GM18519 (cell line): ENCODE results near the gene MYLK4.

Source experiments
- ATAC-seq: cut with Tn5 transposase; IDR thresholded peaks from one replicate; pipeline ENCODE4 v1.9.1; 2021; ENCODE audit warnings: mild to moderate bottlenecking, moderate library complexity; ENCODE audit not compliant: unreplicated experiment, low FRiP score

The MYLK4 gene

DNA sequence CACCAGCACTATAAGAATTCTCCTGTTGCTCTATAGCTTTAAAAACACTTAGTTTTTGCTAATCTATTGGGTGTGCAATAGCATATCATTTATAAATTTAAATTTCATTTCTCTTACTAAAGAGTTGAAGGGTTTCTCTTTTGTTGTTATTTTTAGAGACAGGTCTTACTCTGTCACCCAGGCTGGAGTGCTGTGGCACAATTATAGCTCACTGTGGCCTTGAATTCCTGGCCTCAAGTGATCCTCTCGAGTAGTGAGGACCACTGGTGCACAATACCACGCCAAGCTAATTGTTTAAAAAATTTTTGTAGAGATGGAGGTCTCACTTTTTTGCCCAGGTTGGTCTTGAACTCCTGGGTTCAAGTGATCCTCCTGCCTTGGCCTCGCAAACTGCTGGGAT is 8.3 kb upstream of the MYLK4 start:
- ATAC-seq, result no peak

DNA sequence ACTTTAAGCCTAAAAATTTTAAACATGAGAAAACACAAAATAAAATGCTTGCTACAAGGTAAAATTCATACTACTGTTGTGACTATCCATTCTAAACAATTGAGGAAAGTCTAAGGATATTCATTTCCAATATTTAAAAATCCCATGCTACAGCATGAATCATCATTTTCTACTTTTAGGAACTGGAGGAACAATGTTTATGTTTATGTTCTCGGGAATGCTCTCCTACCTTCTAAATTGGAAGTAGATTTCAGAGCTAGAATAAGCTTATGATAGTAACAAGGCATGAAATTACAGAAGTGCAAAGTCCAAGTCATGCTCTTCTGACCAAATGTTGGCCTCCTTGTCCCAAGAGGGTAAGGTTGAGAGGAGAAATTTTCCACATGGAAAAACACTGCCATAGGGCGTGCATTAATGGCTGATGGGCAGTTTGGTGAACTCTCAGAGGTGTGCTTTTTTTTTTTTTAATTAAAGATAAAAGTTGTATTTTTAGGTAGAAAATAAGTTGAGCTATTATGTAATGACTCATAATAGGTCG is 6.0 kb upstream of the MYLK4 start:
- no peak for ATAC-seq

DNA sequence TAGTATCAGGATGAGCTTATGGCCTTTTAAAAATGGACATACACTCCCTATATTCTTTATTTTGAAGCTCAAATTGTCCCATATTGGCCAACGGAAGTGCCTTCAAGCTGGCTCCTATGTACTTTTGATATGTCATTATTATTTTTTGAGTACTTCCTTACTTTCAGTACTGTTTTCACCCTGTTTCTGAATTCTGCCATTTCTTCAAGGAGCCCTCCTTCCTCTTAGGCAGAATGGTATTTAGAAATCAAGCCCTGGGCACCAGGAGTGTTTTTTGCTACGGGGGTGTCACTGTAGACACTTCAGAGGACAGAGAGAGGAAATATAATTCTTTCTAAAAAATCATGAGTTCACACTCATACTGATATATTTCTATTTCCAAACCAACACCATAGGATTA is 5.5 kb upstream of the MYLK4 start:
- no peak for ATAC-seq

DNA sequence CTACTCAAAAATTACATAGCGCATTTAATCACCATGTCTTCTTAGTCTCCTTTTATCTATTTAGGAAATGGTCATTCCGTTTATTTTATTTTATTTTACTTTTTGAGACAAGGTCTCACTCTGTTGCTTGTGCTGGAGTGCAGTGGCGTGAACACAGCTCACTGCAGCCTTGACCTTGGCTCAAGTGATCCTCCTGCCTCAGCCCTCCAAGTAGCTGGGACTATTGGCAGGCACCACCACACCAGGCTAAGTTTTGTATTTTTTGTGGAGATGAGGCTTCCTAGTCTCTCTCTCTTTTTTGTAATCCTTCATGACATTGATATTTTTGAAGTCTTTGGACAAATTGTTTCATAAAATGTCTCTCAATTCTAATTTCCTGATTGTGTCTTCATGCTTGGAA is 4.7 kb upstream of the MYLK4 start:
- ATAC-seq, result no peak

DNA sequence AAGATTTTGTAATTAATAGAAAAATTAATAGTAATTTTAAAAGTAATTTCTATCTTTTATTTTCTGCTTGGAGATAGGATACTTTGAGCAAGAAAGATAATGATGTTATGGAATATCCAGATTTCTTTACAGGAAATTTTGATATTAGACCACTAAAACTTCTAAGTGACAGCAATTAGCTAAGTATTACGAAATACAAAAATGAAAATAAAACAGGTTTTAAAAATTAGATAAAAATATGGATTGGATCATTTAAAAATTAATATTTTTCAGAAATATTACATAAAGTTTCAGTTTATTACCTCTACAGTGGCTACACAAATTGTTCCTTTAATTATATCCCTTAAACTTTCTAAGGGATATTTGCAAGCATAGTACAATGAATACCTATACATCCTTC is 4.2 kb upstream of the MYLK4 start:
- ATAC-seq, result no peak

DNA sequence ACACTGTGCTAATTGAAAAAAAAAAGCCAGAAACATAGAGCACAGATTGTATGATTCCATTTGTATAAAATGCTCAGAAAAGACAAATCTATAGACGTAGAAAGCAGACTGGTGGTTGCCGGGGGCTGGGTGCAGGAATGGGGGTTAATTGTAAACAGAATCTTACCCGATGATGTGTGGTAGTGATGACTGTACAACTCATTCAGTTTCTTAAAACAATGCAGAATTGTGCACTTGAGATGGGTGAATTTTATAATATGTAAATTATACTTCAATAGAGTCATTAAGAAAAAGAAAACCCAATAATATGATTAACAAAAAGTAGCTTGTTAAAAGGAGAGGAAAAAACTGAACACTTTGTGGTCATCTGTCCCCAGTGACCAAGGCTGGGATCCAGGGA is 3.7 kb upstream of the MYLK4 start:
- no peak for ATAC-seq

DNA sequence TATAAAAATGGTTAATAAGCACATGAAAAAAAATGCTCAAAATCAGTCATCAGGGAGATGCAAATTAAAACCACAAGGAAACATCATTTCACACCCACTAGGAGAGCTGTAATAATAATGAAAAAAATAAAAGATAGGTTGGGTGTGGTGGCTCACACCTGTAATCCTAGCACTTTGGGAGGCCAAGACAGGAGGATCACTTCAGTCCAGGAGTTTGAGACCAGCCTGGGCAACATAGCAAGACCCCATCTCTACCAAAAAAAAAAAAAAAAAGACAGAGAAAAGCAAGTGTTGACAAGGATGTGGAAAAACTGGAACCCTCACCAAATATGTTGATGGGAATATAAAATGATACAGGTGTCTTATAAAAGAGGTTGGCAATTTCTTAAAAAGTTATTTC is 3.0 kb upstream of the MYLK4 start:
- no peak for ATAC-seq

DNA sequence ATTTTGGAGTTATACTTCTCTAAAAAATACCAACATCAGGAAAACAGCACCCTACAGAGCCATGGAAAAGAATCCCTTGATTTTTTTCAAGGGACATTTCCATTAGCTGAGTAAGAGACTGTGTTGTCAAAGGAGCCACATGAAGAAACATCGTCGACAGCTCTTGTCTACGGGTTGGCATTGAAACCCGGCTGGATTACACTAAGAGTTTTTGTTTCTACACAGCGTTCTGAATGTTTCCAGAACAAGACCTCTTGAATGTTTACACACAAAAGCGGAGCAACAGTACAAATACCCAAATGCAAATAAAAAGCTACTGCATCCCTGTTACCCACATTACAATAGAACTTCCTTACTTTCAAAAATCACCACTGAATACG is 2.4 kb upstream of the MYLK4 start:
- ATAC-seq, result no peak

DNA sequence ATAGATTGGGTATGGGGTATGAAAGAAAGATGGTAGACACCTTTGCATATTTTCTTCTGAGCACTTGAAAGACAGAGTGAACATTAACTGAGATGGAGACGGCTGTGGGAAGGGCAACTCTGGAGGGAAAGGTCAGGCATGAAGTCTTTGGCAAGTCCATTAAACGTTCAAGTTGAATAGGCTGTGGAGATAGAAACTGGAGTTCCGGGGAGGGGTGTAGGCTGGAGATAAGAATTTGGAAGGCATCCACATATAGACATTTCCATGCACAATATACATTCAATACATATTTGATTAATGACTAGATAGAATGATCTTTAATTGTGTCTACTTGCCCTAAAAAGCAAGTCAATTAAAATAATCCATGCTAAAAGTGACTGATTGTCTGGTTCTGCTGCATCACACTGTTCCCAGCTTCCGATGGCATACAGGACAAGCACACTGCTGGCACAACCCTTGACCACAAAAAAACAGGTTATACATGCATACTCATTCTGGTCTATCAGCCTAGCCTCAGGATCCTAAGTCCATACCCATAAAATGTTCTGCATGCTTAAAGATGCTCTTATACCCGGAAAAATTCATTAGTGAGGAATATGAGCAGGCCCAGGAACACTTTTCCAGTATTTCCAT is 1.9 kb upstream of the MYLK4 start:
- ATAC-seq, result no peak

DNA sequence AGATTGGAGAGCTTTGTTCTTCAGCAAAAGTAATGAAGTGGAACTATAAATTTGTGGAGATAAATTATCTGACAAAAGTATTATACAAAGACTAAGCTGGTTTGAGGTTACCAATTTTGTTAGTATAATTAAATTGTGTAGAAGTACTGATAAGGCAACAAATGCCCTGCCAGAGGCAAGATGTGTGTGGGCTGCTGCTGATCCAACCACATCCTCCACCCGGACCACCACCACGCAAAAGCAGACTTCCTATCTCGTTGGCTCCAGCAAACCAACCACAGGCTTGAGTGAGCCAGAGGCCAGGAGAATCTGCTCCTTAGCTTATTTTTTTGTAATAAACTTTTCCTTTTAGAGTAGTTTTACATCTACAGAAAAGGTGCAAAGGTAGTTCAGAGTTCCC is 1.1 kb upstream of the MYLK4 start:
- no peak for ATAC-seq

DNA sequence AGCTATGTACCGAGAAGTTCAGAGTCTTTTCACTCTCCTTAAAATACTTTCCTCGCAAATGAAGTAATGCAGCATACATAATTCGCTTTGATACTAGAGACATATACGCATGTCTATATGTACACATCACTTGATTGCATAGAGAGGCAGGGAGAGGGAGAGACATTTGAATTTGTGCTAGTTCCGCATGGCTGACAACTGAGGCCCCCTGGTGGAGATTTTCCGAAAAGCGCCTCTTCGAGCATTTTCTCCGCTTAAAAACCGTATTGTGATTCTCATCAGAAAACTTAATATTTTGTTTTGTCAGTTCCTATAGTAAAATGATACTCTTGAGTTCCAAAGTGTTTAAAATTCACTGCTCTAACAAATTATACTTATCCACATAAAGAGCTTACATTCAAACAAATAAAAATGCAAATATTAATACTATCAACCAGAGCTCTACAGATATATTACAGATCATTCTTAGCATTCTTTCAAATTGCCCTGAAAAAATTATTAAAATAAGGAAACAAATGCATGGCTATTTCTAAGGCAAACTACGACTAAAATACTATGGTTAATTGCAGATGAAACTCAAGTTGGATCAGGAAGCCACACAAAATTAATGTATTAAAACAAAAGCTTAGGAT is 637 bp downstream of the MYLK4 start:
- no peak for ATAC-seq

DNA sequence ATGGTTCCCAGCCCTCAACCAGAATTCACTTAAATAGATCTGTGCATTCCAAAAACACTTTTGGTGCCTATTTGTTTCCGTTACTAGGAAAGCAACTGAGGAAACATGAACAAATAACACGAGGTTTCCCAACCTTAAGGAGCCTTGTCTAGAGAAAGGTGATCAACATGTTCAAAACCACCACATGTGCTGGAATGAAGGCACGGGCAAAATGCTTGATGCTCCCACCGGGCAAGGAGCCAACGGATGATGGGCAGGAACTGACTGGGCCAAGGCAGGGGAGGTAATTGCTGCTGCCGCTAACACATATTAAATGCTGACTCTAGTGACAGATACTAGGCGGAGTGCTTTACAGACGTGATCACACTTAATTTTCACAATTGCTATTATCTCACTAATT is 2.5 kb downstream of the MYLK4 start:
- ATAC-seq, result no peak

DNA sequence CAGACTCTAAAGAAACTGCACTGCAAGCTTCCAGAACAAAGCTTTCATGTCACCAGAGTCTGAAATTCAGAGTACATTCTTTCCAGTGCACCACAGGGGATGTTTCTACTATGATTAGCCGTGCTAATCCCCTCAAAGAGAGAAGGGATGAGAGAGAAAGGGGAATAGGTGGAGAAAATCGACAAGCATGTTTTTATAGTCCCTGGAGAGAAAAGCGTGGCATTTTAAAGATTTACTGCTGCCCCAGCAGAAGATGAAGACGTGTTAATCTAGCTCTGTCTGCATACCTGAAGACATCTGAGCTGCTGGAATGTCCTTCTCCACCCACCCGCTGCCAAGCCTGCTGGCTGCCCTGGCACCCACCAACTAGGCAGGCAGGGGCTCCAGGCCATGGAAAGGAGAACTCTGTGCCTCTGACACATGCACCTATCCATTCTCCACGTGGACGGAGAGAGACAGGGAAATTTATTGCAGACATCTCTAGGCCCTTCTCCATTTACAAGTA is 4.1 kb downstream of the MYLK4 start:
- ATAC-seq, result no peak

DNA sequence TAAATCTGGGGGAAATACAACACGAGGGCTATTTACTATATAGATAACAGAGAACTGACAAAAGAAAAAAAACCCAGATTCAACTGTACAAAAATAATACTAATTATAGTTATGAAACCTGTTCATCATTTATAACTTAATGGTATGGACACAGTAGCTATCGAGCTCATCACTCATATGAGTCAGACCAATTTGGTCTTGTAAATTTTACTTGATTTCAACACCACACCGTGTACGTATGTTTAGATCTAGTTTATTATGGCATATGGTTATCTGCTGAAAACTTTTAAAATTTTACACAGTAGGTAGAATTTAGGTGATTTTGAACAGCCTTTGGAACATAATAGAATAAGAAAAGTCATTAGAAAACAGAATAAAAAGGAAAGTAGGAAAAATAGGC is 5.5 kb downstream of the MYLK4 start:
- no peak for ATAC-seq

DNA sequence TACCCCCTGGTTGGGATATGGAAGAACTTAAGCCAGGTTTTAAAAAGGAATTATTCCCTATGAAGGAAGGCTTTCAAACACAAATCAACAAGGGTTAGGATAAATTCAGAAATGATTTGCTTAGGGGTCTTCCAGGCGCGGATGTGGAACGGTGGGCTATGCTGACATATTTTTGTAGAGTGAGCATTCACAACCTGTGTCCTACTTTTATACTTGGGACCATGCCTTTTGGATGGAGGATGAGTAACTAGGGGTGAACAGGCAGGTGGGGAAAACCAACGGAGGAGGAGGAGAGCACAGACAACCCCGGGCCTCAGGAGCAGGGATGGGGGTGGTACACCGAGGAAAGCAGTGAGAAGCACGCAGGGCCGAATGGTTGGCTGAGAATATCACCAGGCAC is 5.9 kb downstream of the MYLK4 start:
- no peak for ATAC-seq

DNA sequence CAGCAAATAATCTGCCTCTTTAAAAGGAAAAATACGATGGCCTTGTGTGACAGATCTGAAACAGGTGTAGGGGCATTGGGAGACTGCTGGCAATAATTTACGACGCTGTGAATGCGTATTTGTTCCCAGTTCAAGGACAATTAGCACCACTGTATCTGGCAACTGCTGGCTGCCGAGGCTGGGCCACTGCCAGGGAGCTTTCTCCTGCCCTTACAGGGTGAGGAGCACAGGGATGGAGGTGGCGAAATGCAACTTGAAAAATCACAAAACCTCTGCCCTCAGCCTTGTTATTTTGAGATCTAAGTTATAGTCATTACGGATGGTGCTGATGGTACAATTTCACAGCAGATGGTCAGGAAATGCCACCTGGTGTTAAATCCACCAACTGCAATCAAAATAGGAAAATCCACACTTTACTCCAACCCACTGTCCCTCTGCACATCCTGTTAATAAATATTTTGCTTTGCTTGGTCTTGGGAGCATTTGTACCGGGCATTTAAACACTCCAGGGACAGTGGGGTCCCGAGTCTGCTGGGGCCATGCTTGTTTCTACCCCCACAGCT is 6.4 kb downstream of the MYLK4 start:
- no peak for ATAC-seq

DNA sequence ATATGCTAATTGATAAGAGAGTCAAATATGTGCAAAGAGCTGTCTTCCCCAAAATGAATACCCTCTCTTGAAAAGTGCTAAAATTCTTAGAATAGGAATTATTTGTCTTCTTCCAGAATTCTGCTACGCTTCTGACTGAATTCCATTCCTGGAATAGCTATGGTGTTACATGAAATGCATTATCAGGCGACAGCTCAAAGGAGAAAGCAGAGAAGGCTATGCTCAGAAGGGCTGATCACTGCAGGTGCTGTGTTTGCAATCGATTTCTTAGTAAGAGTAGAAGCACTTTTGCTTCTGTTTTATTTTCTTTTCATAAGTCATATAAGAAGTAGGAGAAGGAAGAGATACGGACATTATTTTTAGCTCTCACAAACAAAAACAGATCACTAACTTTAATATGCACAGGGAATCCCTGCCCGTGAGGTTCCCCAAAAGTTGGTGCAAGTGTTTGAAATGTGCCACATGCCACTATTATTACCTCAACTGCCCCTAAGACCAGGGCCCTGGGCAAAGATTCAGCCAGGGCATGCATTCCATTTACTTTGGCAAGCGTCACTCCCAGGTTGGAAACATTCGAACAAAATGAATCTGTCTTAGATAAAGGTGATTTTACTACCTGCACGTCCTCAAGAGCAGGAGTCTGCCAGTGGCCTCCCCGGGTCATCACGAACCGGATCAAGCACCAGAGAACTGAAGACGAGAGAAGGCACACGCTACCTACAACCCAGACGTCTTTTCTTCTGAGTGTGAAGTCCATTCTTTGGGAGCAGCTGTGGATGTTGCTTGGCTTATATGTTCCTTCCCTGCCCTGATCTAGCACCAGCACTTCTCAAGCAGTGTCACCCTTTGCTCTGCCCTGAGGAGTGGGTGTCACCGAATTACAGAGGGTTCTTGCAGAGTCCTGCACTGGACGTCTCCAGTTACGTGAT is 7.2 kb downstream of the MYLK4 start:
- ATAC-seq, result no peak

DNA sequence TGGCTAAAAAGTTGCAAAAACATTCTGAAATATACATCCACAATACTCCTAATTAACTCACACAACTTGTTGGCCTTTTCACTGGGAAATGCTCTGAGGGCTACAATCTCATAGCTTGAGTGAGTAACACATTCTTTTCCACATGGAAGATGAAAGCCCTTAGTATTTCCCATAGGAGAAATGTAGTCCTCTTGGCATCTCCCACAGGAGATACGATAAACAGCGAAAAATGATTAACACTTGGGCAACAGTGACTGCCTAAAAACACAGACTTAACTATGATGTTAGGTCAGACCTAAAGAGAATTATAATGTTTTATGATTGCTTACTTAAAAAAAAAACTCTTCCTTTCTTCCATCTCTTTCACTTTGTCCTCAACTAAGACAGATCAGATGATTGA is 9.0 kb downstream of the MYLK4 start:
- ATAC-seq, result no peak

DNA sequence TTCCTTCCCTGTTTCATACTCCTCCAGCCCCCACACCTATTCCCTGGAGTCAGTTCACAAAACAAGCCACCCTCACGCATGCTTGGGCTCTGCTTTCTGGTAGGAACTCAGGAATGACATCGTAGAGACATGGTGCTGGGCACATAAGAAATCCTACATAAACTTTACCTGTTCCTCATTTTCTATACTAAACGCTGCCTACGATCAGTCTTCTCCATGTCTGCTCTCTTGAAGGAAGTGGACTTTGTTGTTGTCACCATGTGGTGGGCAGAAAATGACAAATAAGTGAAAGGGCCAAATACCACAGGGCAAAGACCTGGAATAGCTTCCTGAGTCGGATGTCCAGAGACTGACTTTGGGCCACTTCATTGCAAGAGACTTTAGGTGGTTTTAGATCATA is 10.1 kb downstream of the MYLK4 start:
- no peak for ATAC-seq

DNA sequence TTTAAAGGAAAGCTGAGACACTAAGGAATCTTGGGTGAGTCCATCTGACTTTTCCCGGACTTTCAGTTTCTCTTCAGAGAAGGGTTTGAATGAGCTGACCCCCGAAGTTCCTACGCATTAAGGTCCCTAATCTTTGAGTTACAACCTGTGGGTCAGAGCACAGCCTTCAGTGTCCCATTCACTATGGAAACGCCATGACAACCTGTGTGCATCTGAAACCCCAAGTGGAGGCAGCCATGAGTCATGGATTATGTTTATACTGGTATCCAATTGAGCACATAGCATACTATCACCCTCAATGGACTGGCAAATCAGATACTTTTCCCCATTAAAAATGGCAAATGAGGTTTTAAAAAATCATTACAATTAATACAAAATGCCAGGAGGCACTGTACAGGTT is 11.4 kb downstream of the MYLK4 start:
- ATAC-seq, result no peak

DNA sequence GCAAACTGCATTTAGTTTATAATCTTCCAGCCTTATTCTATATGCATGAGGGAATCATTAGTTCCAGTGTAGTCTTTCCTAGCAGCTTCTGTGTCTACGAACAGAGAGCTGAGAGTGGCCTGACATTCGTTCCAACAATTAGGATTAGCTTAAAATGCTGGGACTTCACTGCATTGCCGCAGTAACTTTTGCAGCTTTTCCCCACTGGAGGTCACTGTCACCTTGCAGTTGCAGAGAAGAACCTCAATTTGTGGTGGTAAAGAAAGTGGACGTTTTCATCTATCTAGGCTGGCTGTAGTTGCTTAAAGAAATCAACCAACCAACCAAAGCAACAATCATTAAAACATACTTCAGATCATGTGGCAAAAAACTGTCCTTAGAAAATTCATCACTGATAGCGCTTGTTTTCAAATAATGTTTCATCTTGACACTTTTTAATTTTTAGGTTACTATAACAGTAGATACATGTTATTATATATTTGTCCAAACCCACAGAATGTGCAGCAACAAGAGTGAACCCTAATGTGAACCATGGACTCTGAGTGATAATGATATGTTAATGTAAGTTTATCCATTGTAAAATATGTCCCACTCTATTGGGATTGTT is 12.2 kb downstream of the MYLK4 start:
- peak; percentile 46 for ATAC-seq
